ENCODE results near the gene TMEM203.

The TMEM203 gene

DNA sequence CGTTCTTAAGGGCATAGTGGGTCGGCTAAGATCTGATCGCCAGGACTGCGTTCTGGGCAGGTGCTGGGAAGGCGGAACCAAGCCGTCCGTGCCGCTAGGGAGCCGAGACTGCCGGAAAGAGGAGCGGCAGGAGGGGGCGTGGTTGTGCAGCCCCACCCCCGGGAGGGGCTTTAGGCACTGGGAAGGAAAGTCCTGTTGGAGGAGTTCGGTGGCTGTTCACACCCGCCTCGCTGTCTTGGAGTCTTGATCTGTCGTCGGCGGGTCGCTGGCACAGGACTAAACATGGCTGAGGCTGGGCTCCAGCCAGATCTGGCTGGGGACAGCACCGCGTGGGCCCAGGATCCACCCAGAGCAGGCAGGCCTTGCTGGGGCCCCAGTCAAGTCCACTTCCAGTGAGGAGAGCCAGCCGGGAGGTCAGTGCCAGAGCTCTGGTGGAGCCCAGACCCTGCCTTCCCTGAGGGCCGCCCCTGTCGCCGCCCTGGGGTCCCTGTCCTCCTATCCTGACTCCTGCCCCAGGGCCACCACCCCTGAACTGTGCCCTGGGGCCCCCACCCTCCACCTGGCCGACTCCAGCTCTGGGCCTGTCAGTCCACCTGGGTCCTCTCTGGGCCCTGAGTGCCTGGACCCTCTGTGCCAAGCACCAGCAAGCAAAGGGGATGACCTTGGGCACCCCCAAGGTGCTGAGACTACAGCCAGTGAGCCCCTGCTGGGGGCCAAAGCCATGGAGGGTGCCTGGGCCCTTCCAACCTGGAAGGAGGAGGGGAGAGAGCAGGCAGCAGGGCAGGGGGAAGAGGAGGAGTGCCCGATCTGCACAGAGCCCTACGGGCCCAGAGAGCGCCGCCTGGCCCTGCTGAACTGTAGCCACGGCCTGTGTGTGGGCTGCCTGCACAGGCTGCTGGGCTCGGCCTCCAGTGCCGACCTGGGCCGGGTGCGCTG is 12.1 kb upstream of the TMEM203 start:
- no peak for DNase-seq

DNA sequence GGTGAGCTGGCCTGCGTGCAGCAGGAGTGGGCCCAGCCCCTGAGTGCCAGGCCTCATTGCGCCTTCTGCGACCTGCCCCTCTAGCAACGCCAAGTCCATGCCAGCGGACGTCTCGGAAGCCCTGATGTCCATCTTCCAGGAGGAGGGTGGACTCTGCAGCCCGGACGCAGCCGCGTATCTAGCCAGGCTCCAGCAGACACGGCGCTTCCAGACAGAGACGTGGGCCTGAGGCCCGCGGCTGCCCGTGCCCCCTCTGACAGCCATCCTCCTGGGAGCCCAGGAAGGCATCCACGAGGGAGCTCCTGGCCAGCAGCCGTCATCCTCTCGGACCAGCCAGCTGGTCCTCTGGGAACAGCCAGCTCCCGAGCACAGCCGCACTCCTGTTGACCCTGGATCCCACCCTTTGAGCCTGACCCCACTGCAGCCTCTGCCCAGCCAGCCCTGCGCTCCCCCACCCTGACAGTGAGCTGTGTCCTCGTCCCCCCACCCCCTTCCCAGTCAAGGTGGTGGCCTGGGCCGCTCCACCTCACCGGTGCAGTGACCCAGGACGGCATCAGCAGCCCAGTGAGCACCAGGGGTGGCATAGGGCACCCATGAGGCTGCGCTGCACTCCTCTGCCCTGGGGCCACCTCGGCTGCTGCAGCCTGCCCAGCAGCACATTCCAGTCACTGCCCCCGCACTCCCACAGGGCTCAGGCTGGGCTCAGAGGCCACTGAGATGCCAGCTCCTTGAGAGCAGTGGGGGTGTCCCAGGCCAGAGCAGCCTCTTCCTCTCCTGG is 10.9 kb upstream of the TMEM203 start:
- DNase-seq = no peak

DNA sequence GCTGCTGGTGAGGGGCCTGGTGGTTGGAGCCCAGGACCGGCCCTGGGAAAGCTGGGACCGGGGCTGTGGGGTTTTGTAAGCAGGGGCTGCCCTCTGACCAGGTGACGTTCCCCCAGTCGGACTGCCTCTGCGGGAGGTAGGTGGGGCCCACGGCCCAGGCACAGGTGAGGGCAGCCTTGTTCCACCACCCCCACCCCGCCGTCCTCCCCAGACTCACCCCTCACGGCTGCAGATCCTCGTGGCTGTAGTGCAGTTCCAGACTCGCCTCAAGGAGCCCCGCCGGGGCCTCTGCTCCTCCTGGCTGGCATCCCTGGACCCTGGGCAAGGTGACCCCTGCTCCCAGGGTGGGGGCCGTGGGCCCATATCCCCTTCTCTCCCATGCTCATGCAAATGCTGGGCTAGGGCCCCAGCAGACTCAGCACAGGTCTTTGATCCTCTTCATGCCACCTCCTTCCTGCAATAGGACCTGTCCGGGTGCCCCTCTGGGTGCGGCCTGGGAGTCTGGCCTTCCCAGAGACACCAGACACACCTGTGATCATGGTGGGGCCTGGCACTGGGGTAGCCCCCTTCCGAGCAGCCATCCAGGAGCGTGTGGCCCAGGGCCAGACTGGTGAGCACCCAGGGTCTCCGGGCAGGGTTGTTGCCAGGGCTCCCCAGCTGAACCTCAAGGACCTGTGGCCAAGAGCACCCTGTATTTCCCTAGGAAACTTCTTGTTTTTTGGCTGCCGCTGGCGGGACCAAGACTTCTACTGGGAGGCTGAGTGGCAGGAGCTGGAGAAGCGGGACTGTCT is 9.9 kb upstream of the TMEM203 start:
- no peak for DNase-seq

DNA sequence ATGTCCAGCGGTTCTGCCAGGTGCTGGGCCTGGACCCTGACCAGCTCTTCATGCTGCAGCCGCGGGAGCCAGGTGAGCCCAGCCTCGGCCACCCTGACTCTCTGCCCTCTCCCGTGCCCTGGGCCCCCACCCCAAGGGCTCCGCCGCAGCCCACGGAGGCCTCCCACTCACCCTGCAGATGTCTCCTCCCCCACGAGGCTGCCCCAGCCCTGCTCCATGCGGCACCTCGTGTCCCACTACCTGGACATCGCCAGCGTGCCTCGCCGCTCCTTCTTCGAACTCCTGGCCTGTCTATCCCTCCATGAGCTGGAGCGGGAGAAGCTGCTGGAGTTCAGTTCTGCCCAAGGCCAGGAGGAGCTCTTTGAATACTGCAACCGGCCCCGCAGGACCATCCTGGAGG is 9.2 kb upstream of the TMEM203 start:
- no peak for DNase-seq

DNA sequence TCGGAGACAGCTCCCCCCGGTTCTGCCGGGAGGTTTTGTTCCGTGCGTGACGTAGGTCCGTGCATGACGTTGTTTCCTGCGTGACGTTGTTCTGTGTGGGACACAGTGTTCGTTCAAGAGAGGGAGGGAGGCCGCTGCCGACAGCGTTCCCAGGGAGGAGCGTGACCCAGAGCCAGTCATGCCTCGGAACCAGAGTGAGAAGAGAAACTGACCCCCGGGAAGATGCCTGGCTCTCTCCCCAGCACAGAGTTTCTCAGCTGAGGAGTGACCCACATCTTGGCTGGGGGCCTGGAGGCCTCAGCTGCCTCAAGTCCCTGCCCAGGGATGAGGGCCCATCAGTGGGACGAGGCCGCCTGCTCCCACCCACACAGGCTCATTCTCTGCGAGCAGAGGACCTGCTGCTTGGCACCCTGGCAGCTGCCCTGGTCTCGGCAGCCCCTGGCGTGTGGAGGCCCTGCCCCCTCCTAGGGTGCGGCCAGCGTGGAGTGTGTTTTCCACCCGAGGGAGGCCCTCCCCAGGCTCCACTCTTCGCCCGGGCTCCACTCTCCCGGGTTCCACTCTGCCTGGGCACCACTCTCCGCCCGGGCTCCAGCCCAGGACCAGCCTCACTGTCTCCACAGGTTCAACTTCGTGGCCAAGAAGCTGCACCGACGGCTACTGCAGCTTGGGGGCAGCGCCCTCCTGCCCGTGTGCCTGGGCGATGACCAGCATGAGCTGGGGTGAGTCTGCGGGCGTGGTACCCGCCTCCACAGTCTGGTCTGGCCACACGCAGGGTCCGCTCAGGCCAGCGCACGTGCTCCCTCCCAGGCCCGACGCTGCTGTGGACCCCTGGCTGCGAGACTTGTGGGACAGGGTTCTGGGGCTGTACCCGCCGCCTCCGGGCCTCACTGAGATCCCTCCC is 8.0 kb upstream of the TMEM203 start:
- no peak for DNase-seq

DNA sequence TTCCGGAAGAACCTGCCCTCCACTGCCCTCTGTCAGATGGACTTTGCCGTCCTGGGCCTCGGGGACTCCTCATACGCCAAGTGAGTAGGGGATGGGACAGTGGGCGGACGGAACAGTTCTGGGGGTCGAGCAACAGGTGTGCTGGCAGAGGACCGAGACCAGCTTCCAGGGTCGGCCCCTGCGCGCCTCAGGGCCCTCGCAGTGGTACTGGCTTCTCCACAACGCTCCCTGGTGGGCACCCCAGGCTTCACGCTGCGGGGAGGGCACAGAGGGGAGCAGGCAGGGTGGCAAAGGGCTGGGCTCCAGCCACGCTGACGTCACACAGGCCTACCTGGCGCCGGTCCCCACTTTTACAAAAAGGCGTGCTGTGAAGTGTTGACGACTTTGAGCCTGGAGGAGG is 7.1 kb upstream of the TMEM203 start:
- DNase-seq = no peak

DNA sequence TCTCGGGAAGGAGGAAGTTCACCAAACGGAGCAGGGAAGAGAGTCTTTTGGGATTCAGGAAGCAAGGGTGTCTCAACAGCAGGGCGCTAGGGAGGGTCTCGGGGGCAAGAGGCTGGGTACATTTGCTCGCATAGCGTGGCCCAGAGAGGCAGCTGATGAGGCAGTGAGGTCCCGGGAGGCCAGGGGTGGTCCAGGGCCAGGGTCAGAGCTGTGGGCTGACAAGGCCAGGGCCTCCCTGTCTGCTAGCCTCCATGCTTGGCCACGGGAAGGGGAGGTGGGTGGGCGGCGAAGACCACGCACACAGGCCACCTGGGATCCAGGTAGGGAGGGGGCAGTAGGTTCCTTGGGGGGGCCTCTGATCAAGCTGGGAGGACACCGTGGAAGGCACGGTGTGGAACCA is 6.1 kb upstream of the TMEM203 start:
- DNase-seq = no peak

DNA sequence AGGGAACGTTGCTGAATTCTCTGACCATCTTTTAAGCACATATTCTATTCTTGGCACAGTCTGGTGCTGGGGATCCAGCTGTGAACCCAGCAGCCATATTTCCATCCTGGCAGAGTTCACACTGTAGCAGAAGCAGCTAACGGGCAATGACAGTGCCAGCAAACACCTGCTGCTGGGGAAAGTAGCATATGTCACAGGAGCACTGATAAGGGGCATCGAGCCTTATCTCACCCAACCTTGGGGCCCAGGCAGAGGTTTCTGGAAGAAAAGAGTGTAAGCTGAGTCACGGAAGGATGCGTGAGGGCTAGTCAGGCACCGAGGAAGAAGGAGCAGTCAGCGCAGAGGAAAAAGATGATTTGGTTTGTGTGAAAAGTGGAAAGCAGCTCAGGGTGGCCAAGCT is 1.2 kb upstream of the TMEM203 start:
- no peak for DNase-seq

DNA sequence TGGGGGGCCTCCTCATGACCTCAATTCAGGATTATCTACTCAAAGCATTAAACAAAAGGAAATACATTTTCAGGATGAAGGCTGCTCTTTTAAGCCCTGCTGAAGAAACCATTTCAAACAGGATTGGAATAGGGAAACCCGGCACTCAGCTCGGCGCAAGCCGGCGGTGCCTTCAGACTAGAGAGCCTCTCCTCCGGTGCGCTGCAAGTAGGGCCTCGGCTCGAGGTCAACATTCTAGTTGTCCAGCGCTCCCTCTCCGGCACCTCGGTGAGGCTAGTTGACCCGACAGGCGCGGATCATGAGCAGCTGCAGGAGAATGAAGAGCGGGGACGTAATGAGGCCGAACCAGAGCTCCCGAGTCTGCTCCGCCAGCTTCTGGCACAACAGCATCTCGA is 720 bp downstream of the TMEM203 start:
- DNase-seq = no peak

DNA sequence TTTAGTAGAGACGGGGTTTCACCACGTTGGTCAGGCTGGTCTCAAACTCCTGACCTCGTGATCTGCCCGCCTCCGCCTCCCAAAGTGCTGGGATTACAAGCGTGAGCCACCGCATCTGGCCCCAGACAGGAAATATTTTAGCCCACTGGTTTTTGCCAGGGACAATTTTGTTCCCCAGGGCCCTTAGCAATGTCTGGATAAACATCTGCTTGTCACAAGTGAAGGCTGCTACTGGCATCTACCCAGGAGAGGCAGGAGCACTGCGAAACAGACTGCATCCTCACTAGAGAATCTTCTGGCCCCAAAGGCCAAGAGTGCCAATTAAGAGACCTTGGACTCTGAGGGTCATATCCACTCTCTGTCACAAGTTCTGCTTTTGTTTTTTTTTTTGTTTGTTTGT is 2.5 kb downstream of the TMEM203 start:
- no peak for DNase-seq

DNA sequence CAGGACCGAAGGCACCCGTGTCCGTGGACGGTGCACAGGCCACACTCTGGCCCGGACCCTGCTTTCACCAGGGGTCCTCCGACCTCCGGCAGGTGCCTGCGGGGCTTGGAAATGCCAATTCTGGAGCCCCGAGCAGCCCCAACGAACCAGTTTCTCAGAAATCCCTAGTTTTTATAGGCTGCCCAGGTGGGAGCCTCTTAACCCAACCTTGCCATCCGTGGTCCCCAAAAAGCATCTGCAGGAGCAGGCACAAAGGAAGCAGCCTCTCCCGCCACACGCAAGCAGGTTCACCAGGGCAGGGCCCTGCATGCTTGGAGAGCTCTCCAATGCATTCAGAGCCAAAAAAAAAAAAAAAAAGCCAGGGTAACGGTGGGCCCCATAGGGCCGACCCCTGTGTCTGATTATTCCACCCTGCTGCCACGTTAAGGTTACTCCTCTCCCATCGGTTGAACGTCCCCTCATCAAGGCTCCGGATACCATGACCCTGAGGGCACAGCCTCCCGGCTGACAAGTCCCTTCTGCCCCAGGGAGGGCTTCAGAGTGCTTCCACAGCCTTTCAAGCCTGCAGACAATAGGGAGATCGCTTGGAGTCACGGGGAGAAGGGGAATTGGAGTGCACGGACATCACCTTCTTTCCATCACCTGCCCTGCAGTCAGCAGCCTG is 4.1 kb downstream of the TMEM203 start:
- DNase-seq = no peak

DNA sequence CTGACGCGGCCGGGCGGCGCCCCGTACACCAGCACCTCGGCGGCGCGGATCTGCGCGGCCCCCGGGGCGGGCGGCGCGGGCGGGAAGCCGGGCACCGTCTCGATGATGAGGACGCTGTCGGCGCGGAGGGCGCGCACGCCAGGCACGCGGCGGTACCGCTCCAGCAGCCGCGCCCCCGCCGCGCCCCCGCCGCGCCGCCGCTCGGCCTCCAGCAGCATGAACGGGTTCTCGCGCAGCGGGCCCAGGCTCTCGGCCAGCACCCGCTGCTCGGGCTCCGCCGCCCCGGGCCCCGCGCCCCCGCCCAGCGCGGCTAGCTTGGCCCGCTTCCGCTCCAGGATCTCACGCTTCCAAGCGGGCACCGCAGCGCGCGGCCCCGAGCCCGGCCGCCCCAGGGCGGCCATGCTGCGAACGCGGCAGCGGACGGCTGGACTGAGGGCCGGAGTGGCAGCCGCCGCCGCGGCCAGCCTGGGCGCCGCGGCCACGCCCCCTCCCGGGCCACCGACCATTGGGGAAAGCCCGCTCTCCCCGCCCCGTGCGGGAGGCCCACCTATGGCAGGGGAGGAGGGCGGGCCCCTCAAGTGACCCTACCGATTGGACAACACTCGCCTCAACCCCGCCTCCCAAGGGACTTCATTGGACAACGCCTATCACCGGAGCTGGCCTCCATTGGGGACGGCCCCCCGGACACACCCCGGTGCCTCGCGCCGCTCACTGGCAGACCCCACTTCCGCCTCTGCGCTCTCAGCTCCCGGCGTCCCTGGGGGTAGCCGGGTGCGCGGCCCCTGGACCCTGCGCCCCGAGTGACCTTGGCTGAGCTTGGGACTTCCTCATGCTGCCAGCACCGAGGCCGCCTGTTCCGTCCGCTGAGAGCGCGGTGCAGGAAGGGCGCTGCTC is 4.9 kb downstream of the TMEM203 start, which contains the start of gene TPRN:
TPRN (minus strand) TSS at position 431 of the 894 bp plus-strand sequence; CDS start at position 401, 30 bp downstream.
- peak; percentile 99 for DNase-seq

DNA sequence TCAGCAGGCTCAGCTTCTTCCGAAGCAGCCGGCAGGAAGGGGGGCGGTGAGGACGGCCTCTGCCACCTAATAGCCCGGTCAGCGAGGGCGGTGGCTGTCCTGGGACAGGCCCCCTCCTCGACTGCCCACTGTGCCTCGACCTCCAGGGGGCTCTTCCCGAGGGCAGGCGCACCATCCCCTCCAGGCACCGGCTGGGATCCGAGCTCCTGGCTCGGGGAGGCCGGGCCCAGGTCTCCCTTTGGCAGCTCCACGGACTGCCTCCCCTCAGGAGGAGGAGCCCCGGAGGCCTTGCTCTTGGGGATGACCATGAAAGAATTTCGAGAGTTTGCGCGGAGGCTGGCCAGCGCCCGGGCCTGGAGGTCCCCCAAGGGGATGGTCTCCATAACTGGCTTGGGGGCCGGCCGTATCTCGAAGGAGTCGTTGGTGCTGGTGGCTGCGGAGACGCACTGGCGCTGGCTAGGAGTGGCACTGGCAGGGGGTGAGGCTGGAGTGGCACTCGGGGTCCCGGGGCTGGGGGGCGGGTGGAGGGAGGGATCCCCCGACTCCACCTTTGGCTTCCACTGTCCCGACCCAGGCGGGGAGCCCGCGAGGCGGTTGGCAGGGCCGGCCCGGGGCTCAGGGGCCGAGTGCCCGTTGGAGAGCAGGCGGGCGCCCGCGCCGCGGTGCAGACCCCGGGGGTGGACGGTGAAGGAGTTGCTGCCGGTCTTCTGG is 5.9 kb downstream of the TMEM203 start:
- no peak for DNase-seq

DNA sequence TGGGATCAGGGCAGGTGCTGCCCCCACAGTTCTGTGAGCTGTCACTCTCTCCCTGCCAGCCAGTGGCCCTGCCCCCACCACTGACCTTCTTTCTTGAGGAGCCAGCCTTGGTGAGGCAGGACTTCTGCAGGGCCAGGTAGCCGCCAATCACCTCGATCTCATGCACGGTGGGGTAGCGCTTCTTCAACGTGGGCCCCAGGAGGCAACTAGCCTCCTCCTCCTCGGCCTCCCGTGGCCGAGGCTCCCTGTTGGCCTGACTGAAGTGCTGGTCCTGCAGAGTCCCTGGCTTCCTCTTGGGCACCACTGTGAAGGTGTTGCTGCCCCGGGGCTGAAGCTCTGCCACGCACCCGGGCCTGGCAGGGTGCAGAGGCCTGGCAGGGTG is 6.6 kb downstream of the TMEM203 start:
- DNase-seq = no peak

DNA sequence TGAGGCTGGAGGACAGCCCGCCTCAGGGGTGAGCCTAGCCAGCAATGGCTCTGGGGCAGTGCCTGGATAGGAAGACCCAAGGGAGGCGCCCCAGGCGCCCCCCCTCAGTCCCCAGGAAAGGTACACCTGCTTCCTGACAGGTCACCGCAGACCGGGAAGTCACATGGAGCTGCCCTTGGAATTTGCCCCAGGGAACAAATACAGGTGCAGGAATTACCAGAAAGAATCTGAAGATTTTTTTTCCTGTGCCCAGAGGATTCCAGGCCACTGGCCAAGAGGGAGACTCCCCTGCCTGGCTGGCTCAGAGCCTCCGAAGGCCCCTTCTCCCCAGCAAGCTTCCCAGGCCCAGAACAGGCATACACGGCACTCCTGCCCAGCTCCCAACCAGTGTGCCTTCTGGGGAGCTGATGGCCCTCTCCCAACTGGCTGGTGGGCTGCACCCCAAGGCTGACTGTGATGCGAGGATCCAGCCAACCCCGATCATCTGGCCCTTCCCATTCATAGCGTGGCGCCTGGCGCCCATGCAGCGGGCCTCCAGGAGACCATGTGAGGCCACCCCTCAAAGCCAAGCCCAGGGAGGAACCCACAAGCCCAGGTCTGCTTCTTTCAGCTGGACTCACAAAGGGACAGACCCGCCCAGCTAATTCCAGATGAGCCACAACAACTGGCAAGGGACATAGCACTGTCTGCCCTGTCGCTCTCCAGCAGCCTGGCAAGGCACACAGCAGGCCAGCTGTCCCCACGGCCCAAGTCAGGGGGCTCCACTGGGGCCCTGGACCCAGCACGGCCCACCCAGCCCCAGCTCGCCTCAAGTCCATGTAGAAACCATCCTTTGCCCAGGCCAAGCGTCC is 7.2 kb downstream of the TMEM203 start:
- no peak for DNase-seq

DNA sequence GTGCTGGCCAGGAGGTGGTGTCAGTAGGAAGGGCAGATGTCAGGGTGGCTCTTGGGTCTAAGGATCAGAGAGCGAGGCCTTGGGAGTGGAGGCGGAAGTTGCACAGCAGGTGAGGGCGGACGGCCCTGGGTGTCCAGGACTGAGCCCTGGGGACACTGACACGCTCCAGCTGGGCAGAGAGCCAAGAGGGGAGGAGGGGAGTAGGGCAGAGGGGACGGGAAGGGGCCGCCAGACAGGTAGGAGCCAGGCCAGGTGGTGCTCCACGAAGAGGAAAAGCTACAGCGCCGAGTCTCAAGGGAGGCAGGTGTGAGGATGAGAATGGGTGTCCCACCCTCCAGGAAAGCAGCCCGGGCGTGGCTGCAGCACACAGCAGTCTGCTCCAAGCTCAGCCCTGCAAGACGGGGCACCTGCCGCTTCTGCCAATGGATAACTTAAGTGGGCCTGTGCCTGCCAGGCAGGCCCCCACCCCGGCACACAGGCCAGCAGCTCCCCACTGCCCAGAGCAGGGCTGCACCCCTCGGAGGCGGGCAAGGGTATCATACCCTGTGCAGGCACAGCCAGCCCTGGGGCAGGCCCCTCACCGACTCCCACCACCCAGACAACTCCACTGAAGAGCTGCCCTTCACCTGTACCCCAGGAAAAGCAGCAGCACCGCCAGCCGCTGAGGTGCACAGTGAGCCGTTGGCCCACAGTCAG is 9.8 kb downstream of the TMEM203 start:
- no peak for DNase-seq

DNA sequence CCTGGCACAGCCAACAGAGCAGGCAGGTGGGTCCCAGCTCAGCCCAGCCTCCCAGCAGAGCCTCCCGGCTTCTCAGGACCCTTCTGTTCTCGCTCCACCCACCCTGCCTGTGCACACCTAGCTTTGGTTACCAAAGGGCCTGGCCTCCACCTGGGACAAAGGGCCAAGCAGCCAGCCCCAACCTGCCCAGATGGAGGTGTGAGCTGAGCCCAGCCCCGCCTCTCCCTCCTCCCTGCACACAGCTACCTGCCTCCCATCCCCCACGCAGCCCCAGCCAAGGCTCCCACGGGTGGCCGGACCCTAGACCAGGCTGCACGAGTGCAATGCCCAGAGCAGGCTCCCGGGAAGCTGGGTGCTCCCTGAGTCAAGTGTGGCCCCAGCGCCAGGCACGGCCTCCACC is 10.5 kb downstream of the TMEM203 start:
- no peak for DNase-seq

DNA sequence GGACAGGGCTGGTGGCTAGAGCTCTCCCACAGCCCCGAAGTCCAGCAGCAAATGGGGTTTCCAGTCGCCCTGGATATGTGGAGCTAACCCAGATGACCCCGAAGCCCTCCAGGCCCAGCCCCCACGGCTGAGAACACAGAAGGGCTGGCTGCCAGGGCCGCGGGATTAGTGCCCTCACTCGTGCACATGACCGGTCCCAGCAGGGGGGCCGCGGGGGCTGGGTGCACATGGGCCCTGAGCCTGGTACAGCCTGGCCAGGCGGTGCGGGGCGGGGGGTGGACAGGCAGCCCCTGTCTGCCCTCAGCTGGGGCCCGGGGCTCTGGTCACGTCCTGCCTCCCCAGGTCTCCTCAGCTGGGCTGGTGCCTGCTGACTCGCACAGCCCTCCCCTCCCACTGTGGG is 11.1 kb downstream of the TMEM203 start:
- no peak for DNase-seq

All from activated CD4-positive, alpha-beta T cell treated with anti-CD3 and anti-CD28 coated beads for 48 hours (primary cell).